Measurements from ENCODE around the gene USP30. TPM values are rescaled to one million over a fixed set of nuclear protein-coding genes. Genes with fewer than 3 reads are reported as not detected.

The USP30 gene
- total RNA-seq, 2 experiments from 2014 or later = 21.8 to 23.0 TPM

GRCh38 chr12:109098183-109098604 lies 45.8 kb downstream of the USP30 start:
- ChIA-PET CTCF (interaction anchor here (5.4 kb wide), 1 partner anchor 14 kb away, joined by 28 read pairs; no protein-coding TSS in a partner anchor), POLR2A (interaction anchor here (1.0 to 2.7 kb wide), 4 partner anchors 13 to 537 kb away, joined by 3 to 10 read pairs (median 8); partner anchors contain the start of genes SART3 and USP30)
- H3K27me3 ChIP-seq (ENCODE audit: control insufficient read depth in 1 of 2, insufficient read depth in 2 of 2, low read length in 2 of 2) = no peaks in the 10 kb centered on the region
- ATAC-seq (ENCODE audit: poor library complexity) (peak; percentile 13), DNase-seq (peak in 4 of 14 experiments; percentile 22 to 63 (median 42))
- no peaks in the 10 kb centered on the region for H3K27me3 Mint-ChIP-seq
- peak overlapping the region; percentile 70 for H3K27ac Mint-ChIP-seq
- H3K4me3 ChIP-seq (ENCODE audit: low read length) = peak overlapping the region; percentile 92
- H3K4me3 Mint-ChIP-seq = peak overlapping the region; percentile 94
- H3K4me1 Mint-ChIP-seq (ENCODE audit: low read depth) = peaks cover 45% of the 10 kb centered on the region
- H3K36me3 ChIP-seq (ENCODE audit: insufficient read depth, low read length) = peaks cover 14% of the 10 kb centered on the region
- no peaks in the 10 kb centered on the region for H3K9me3 Mint-ChIP-seq
- peaks cover 39% of the 10 kb centered on the region for H3K4me1 ChIP-seq (ENCODE audit: insufficient read depth, low read length)
- no peak for TF ChIP-seq CTCF (IDR thresholded peaks at IDR 0.05)
- peaks cover 31% of the 10 kb centered on the region for H3K36me3 Mint-ChIP-seq (ENCODE audit: low read depth)
- H3K27ac ChIP-seq (ENCODE audit: low read depth in 1 of 2, low read length in 2 of 2) = peak overlapping the region; percentile 6 to 43
- intact Hi-C loops (cut with DNase I, micrococcal nuclease) = loop anchor here (1.0 to 5.0 kb wide), 2 partner anchors 56 to 466 kb away; partner anchors contain the start of gene SELPLG (in 1 of the 2)
- no peaks in the 10 kb centered on the region for H3K9me3 ChIP-seq (ENCODE audit: control insufficient read depth in 1 of 2, insufficient read depth in 1 of 2, low read length in 2 of 2)

GRCh38 chr12:109098651-109099050 lies 46.3 kb downstream of the USP30 start:
- peak overlapping the region; percentile 94 for H3K4me3 Mint-ChIP-seq
- no peaks in the 10 kb centered on the region for H3K9me3 Mint-ChIP-seq
- Histone ChIP-seq H3K27me3 (ENCODE audit: control insufficient read depth in 1 of 2, insufficient read depth in 2 of 2, low read length in 2 of 2) (no peaks in the 10 kb centered on the region), H3K4me1 (ENCODE audit: insufficient read depth, low read length) (peaks cover 35% of the 10 kb centered on the region), H3K4me3 (ENCODE audit: low read length) (peak overlapping the region; percentile 92), H3K36me3 (ENCODE audit: insufficient read depth, low read length) (peaks cover 19% of the 10 kb centered on the region), H3K27ac (ENCODE audit: low read depth in 1 of 2, low read length in 2 of 2) (peak overlapping the region; percentile 6 to 43), H3K9me3 (ENCODE audit: control insufficient read depth in 1 of 2, insufficient read depth in 1 of 2, low read length in 2 of 2) (no peaks in the 10 kb centered on the region)
- TF ChIP-seq CTCF (IDR thresholded peaks at IDR 0.05) = no peak
- POLR2A ChIA-PET = interaction anchor here (1.0 to 2.7 kb wide), 4 partner anchors 12 to 537 kb away, joined by 3 to 10 read pairs (median 8); partner anchors contain the start of genes SART3 and USP30
- H3K4me1 Mint-ChIP-seq (ENCODE audit: low read depth) = peaks cover 41% of the 10 kb centered on the region
- no peaks in the 10 kb centered on the region for H3K27me3 Mint-ChIP-seq
- peaks cover 33% of the 10 kb centered on the region for H3K36me3 Mint-ChIP-seq (ENCODE audit: low read depth)
- intact Hi-C loops (cut with DNase I, micrococcal nuclease) = loop anchor here (1.0 to 5.0 kb wide), 2 partner anchors 56 to 466 kb away; partner anchors contain the start of gene SELPLG (in 1 of the 2)
- no peak for ATAC-seq (ENCODE audit: poor library complexity)
- no peak for DNase-seq
- peak overlapping the region; percentile 70 for H3K27ac Mint-ChIP-seq
- CTCF ChIA-PET = interaction anchor here (5.4 kb wide), 1 partner anchor 13 kb away, joined by 28 read pairs; no protein-coding TSS in a partner anchor

- peaks cover 41% of the 10 kb centered on the region for H3K36me3 Mint-ChIP-seq (ENCODE audit: low read depth)
- Histone ChIP-seq H3K4me1 (ENCODE audit: insufficient read depth, low read length) (peaks cover 32% of the 10 kb centered on the region), H3K9me3 (ENCODE audit: control insufficient read depth in 1 of 2, insufficient read depth in 1 of 2, low read length in 2 of 2) (no peaks in the 10 kb centered on the region), H3K27ac (ENCODE audit: low read depth in 1 of 2, low read length in 2 of 2) (peak overlapping the region in 1 of 2 donors; percentile 6), H3K27me3 (ENCODE audit: control insufficient read depth in 1 of 2, insufficient read depth in 2 of 2, low read length in 2 of 2) (no peaks in the 10 kb centered on the region), H3K36me3 (ENCODE audit: insufficient read depth, low read length) (peaks cover 27% of the 10 kb centered on the region), H3K4me3 (ENCODE audit: low read length) (peak overlapping the region; percentile 92)
- ChIA-PET POLR2A (interaction anchor here (1.0 to 2.7 kb wide), 4 partner anchors 12 to 538 kb away, joined by 3 to 10 read pairs (median 8); partner anchors contain the start of genes SART3 and USP30), CTCF (interaction anchor here (5.4 kb wide), 1 partner anchor 13 kb away, joined by 28 read pairs; no protein-coding TSS in a partner anchor)
- ATAC-seq (ENCODE audit: poor library complexity) (no peak), DNase-seq (peak in 3 of 14 experiments; percentile 34 to 55 (median 47))
- no peak for TF ChIP-seq CTCF (IDR thresholded peaks at IDR 0.05)
- H3K9me3 Mint-ChIP-seq = no peaks in the 10 kb centered on the region
- H3K4me3 Mint-ChIP-seq = peak overlapping the region; percentile 94
- H3K27me3 Mint-ChIP-seq = no peaks in the 10 kb centered on the region
- peak overlapping the region; percentile 70 for H3K27ac Mint-ChIP-seq
- intact Hi-C loops (cut with DNase I, micrococcal nuclease) = loop anchor here in 1 of 2 experiments (5.0 kb wide), 2 partner anchors 367 to 467 kb away; partner anchors contain the start of genes CORO1C and SELPLG
- H3K4me1 Mint-ChIP-seq (ENCODE audit: low read depth) = peaks cover 33% of the 10 kb centered on the region
These were observed 47.1 kb downstream of the USP30 start for GRCh38 chr12:109099431-109100020.
